GM12865 (cell line): ENCODE results near the gene ARHGAP9.
"Not testable (repeated sequence)": the region's sequence is repeated elsewhere in the genome, so short reads cannot be mapped to it uniquely, and the experiment has no call there.

Experiments
- DNase-seq: peaks from one replicate; pipeline ENCODE4 v3.0.0; 2010; ENCODE audit warnings: low read depth
- H3K4me3 ChIP-seq: 2 replicates; pipeline ENCODE4 v1.5.1; 2011; ENCODE audit warnings: mild to moderate bottlenecking, low read depth, low read length, control low read depth
- CTCF ChIP-seq: IDR thresholded peaks from 2 replicates; pipeline ENCODE4 v1.5.1; 2011; ENCODE audit warnings: low read length, control low read depth, low read depth, inconsistent platforms; ENCODE audit not compliant: insufficient read depth; ENCODE audit errors: missing control alignments

ARHGAP9 gene

DNA sequence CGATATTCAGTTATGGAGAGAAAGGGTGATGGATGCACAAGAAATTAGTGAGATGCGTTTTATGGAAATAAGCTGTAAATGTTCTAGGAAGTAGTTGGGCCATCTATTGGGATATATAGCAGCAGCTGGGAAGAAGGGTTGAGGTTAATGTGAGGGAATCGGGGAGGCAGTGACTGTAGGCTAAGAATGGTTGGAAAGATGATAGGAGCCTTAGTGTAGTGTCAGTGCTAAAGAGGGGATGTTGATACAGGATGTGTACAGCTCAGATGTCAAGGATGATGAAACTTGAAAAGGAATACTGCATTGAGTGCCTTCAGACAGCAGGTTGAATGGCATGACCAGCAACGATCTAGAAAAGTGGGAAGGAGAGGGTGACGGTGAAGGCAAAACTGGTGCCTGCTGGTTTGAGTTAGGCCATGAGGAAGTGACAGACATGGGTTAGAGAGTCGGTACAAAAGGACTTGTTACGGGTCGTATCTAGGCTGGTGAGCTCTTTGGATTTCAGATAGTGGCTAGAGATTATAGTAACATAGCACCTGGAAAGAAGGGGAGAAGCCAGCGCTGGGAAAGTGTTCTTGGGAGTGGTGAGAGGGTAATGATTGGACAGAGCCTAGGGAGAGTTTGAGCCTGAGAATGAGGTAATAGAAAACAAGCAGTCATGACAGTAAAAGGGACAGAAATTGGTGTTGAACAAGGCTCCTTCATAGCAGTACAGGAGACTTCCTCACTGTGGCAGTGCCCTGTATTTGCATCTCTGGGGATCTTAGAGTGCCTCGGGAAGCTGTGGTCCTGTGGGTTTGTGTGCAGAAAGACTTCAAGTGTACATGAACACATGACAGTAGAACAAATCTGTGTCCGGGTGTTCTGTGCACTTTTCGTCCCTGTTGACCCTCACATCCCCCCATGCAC, 17.8 kb upstream of the ARHGAP9 start:
- no peak overlapping the region for H3K4me3 ChIP-seq
- TF ChIP-seq CTCF, result no peak
- DNase-seq, result no peak

- no peak for DNase-seq
- TF ChIP-seq CTCF, result no peak
- no peak overlapping the region for H3K4me3 ChIP-seq
Observed at GRCh38 chr12:57496822-57497221, 17.2 kb upstream of the ARHGAP9 start.

DNA sequence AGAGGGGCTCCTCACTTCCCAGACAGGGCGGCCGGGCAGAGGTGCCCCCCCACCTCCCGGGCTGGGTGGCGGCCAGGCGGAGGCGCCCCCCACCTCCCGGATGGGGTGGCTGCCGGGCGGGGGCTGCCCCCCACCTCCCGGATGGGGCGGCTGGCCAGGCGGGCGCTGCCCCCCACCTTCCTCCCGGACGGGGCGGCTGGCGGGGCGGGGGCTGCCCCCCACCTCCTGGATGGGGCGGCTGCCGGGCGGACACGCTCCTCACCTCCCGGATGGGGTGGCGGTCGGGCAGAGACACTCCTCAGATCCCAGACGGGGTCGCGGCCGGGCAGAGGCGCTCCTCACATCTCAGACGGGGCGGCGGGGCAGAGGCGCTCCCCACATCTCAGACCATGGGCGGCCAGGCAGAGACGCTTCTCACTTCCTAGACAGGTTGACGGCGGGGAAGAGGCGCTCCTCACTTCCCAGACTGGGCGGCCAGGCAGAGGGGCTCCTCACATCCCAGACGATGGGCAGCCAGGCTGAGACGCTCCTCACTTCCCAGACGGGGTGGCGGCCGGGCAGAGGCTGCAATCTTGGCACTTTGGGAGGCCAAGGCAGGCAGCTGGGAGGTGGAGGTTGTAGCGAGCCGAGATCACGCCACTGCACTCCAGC, 15.5 kb upstream of the ARHGAP9 start:
- not testable (repeated sequence) for H3K4me3 ChIP-seq, DNase-seq

GRCh38 chr12:57491393-57492280, 12.0 kb upstream of the ARHGAP9 start:
- H3K4me3 ChIP-seq, result no peak overlapping the region
- DNase-seq, result peak; percentile 31
- TF ChIP-seq CTCF, result peak; percentile 13

- no peak overlapping the region for H3K4me3 ChIP-seq
- TF ChIP-seq CTCF, result no peak
- DNase-seq, result no peak
Observed at GRCh38 chr12:57490126-57490525, 10.5 kb upstream of the ARHGAP9 start.

DNA sequence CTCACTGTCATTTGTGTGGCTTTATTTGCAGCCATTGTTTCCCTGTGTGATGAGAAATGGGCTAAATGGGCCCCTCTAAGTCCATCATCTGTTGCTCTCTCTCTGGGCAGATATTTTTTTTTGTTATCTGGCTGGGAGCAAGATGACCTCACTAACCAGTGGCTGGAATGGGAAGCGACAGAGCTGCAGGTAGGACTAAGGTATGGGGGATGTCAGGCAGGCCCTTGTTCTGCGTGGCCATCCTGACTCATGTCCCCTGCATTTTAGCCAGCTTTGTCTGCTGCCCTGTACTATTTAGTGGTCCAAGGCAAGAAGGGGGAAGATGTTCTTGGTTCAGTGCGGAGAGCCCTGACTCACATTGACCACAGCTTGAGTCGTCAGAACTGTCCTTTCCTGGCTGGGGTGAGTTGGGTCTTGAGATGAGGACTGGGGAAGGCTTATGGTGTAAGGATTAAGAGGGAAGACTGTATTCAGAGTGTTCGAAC, 9.5 kb upstream of the ARHGAP9 start:
- no peak for DNase-seq
- peak overlapping the region; percentile 82 for H3K4me3 ChIP-seq
- TF ChIP-seq CTCF, result no peak
